HG02884 (cell line): ENCODE measurements around the gene SYCN.

Experiments used
- ATAC-seq: cut with Tn5 transposase; IDR thresholded peaks from one replicate; pipeline ENCODE4 v1.9.1; 2021; ENCODE audit warnings: mild to moderate bottlenecking, moderate library complexity; ENCODE audit not compliant: unreplicated experiment

SYCN gene

GRCh38 chr19:39196320-39196719 lies 7.7 kb downstream of the SYCN start:
- no peak for ATAC-seq

GRCh38 chr19:39195755-39196154 lies 8.3 kb downstream of the SYCN start:
- no peak for ATAC-seq

- ATAC-seq: no peak
These were observed 9.1 kb downstream of the SYCN start for GRCh38 chr19:39194832-39195542.

- no peak for ATAC-seq
These were observed 10.3 kb downstream of the SYCN start for GRCh38 chr19:39193803-39194202.

- ATAC-seq: no peak
These were observed 11.2 kb downstream of the SYCN start for GRCh38 chr19:39192846-39193245.

- no peak for ATAC-seq
These were observed 13.3 kb downstream of the SYCN start for GRCh38 chr19:39190768-39191167.

GRCh38 chr19:39188960-39189359 lies 15.1 kb downstream of the SYCN start:
- ATAC-seq: no peak

- ATAC-seq: no peak
These were observed 16.5 kb downstream of the SYCN start for GRCh38 chr19:39187552-39187943.

GRCh38 chr19:39186391-39186790 lies 17.7 kb downstream of the SYCN start:
- ATAC-seq: no peak

GRCh38 chr19:39183104-39183503 lies 21.0 kb downstream of the SYCN start:
- ATAC-seq: no peak

GRCh38 chr19:39182174-39182505 lies 21.9 kb downstream of the SYCN start:
- no peak for ATAC-seq

GRCh38 chr19:39181500-39182173 lies 22.4 kb downstream of the SYCN start:
- ATAC-seq: no peak

- no peak for ATAC-seq
These were observed 23.3 kb downstream of the SYCN start for GRCh38 chr19:39180749-39181148.

GRCh38 chr19:39179754-39180153 lies 24.3 kb downstream of the SYCN start:
- no peak for ATAC-seq

GRCh38 chr19:39178296-39179006 lies 25.6 kb downstream of the SYCN start:
- no peak for ATAC-seq

GRCh38 chr19:39177736-39178135 lies 26.3 kb downstream of the SYCN start:
- no peak for ATAC-seq

- no peak for ATAC-seq
These were observed 26.9 kb downstream of the SYCN start for GRCh38 chr19:39177110-39177699.

GRCh38 chr19:39175564-39175963 lies 28.5 kb downstream of the SYCN start:
- no peak for ATAC-seq

- no peak for ATAC-seq
These were observed 29.2 kb downstream of the SYCN start for GRCh38 chr19:39174558-39175544.

GRCh38 chr19:39174142-39174541 lies 29.9 kb downstream of the SYCN start:
- no peak for ATAC-seq
